ENCODE results near the gene TEK. TPM values are rescaled to one million over a fixed set of nuclear protein-coding genes. Genes with fewer than 3 reads are reported as not detected.
A peak's percentile ranks its signal among the peaks of the same experiment; 100 is the strongest.

Gene TEK
- total RNA-seq, 3 donors from 2014 or later = 5.9 to 15.2 (median 14.4) TPM

DNA sequence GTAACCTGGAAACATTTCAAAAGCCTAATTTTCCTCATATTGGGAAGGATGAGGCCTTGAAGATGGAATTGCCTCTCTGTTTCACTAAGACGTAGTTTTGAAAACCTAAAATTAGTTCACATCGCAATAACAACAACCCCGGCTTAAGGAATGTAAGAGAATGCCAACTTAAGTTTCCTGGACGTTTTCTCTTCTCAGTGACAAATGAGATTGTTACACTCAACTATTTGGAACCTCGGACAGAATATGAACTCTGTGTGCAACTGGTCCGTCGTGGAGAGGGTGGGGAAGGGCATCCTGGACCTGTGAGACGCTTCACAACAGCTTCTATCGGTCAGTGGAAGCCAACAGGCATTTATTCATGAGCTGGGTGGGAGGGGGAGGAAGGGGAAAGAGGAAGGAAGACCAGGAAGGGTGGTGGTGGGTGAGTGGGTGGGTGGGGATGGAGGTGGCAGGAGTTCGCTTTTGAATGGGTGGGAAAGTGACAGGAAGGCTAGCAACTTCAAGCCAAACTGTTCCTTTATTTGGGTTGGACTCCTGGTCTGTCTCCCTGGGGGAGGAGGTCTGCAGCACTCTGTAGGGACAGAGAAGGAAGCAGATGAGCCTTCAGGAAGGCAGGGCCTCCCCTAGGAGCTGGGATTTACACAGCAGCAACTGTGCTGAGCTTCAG lies 83.4 kb downstream of the TEK start:
- Histone ChIP-seq H3K36me3 (no peaks in the 10 kb centered on the region), H3K4me3 (no peak overlapping the region), H3K27ac (peak overlapping the region in 1 of 2 donors; percentile 3), H3K27me3 (no peaks in the 10 kb centered on the region), H3K9me3 (no peaks in the 10 kb centered on the region), H3K4me1 (no peaks in the 10 kb centered on the region)
- TF ChIP-seq CTCF (IDR thresholded peaks at IDR 0.05) (no peak), POLR2A (IDR thresholded peaks at IDR 0.05) (no peak), POLR2AphosphoS5 (IDR thresholded peaks at IDR 0.05) (no peak)
- no peak for DNase-seq (ENCODE audit: low spot score in 2 of 2)
- intact Hi-C loops (cut with DNase I; ENCODE audit: low total_unique reads) = no loop called here

- Histone ChIP-seq H3K4me1 (no peaks in the 10 kb centered on the region), H3K9me3 (no peaks in the 10 kb centered on the region), H3K27me3 (no peaks in the 10 kb centered on the region), H3K27ac (no peak overlapping the region), H3K36me3 (no peaks in the 10 kb centered on the region), H3K4me3 (no peak overlapping the region)
- intact Hi-C loops (cut with DNase I; ENCODE audit: low total_unique reads) = no loop called here
- TF ChIP-seq POLR2AphosphoS5 (IDR thresholded peaks at IDR 0.05) (no peak), POLR2A (IDR thresholded peaks at IDR 0.05) (no peak), CTCF (IDR thresholded peaks at IDR 0.05) (no peak)
- no peak for DNase-seq (ENCODE audit: low spot score in 2 of 2)
Measured at GRCh38 chr9:27193886-27194285, 84.9 kb downstream of the TEK start.

GRCh38 chr9:27194401-27195091 lies 85.5 kb downstream of the TEK start:
- TF ChIP-seq POLR2A (IDR thresholded peaks at IDR 0.05) (no peak), POLR2AphosphoS5 (IDR thresholded peaks at IDR 0.05) (no peak), CTCF (IDR thresholded peaks at IDR 0.05) (no peak)
- H3K36me3 ChIP-seq = no peaks in the 10 kb centered on the region
- no peaks in the 10 kb centered on the region for H3K27me3 ChIP-seq
- no peak overlapping the region for H3K4me3 ChIP-seq
- no peaks in the 10 kb centered on the region for H3K4me1 ChIP-seq
- H3K9me3 ChIP-seq = no peaks in the 10 kb centered on the region
- no peak overlapping the region for H3K27ac ChIP-seq
- no peak for DNase-seq (ENCODE audit: low spot score in 2 of 2)
- intact Hi-C loops (cut with DNase I; ENCODE audit: low total_unique reads) = no loop called here

GRCh38 chr9:27195191-27195590 lies 86.2 kb downstream of the TEK start:
- Histone ChIP-seq H3K4me1 (no peaks in the 10 kb centered on the region), H3K4me3 (no peak overlapping the region), H3K27me3 (no peaks in the 10 kb centered on the region), H3K27ac (no peak overlapping the region), H3K36me3 (no peaks in the 10 kb centered on the region), H3K9me3 (no peaks in the 10 kb centered on the region)
- DNase-seq (ENCODE audit: low spot score in 2 of 2) = no peak
- intact Hi-C loops (cut with DNase I; ENCODE audit: low total_unique reads) = no loop called here
- TF ChIP-seq CTCF (IDR thresholded peaks at IDR 0.05) = no peak
- TF ChIP-seq POLR2A (IDR thresholded peaks at IDR 0.05) = no peak

GRCh38 chr9:27196383-27196782 lies 87.4 kb downstream of the TEK start:
- H3K27me3 ChIP-seq = no peaks in the 10 kb centered on the region
- no peaks in the 10 kb centered on the region for H3K4me1 ChIP-seq
- no peaks in the 10 kb centered on the region for H3K9me3 ChIP-seq
- TF ChIP-seq CTCF (IDR thresholded peaks at IDR 0.05) (no peak), POLR2AphosphoS5 (IDR thresholded peaks at IDR 0.05) (no peak), POLR2A (IDR thresholded peaks at IDR 0.05) (no peak)
- H3K27ac ChIP-seq = no peak overlapping the region
- no peaks in the 10 kb centered on the region for H3K36me3 ChIP-seq
- no peak overlapping the region for H3K4me3 ChIP-seq
- intact Hi-C loops (cut with DNase I; ENCODE audit: low total_unique reads) = no loop called here
- DNase-seq (ENCODE audit: low spot score in 2 of 2) = no peak
